Endothelial cell (in vitro differentiated cells): ENCODE measurements around the gene AREL1. TPM values are rescaled to one million over a fixed set of nuclear protein-coding genes. Genes with fewer than 3 reads are reported as not detected.

Source experiments
- DNase-seq: peaks from one replicate; pipeline ENCODE4 v3.0.0; 2021; ENCODE audit warnings: low spot score
- H3K27ac Mint-ChIP-seq: one replicate; pipeline ENCODE4 v1.8.0; 2021; ENCODE audit warnings: mixed read lengths, inconsistent platforms; ENCODE audit not compliant: unreplicated experiment
- H3K27me3 Mint-ChIP-seq: one replicate; pipeline ENCODE4 v1.8.0; 2021; ENCODE audit warnings: mild to moderate bottlenecking, moderate library complexity, mixed read lengths, inconsistent platforms; ENCODE audit not compliant: unreplicated experiment
- H3K36me3 Mint-ChIP-seq: one replicate; pipeline ENCODE4 v1.8.0; 2021; ENCODE audit warnings: mild to moderate bottlenecking, low read depth, mixed read lengths, inconsistent platforms; ENCODE audit not compliant: unreplicated experiment
- H3K4me1 Mint-ChIP-seq: one replicate; pipeline ENCODE4 v1.8.0; 2021; ENCODE audit warnings: mild to moderate bottlenecking, mixed read lengths, inconsistent platforms; ENCODE audit not compliant: unreplicated experiment
- H3K4me3 Mint-ChIP-seq: one replicate; pipeline ENCODE4 v1.8.0; 2021; ENCODE audit warnings: mild to moderate bottlenecking, mixed read lengths, inconsistent platforms; ENCODE audit not compliant: unreplicated experiment
- H3K9me3 Mint-ChIP-seq: one replicate; pipeline ENCODE4 v1.8.0; 2021; ENCODE audit warnings: mixed read lengths, inconsistent platforms; ENCODE audit not compliant: unreplicated experiment
- total RNA-seq: library from RNA; stranded (reverse); fragmentation: NEBNext Ultra II Directional; extraction: Animal tissue kit (Norgen Biotek cat#: 25700); gene quantifications from one replicate; pipeline ENCODE4 v1.2.1, GENCODE V29; 2021; ENCODE audit not compliant: unreplicated experiment
- TF ChIP-seq, protein P1 (sequence below): fragments of 200-600 bp; sonication (generic); IDR thresholded peaks from one replicate; pipeline ENCODE4 v1.5.0; 2021; ENCODE audit warnings: antibody characterized with exemption; ENCODE audit not compliant: unreplicated experiment

AREL1 gene
- total RNA-seq, 1 donor from 2014 or later: 41.6 TPM

DNA sequence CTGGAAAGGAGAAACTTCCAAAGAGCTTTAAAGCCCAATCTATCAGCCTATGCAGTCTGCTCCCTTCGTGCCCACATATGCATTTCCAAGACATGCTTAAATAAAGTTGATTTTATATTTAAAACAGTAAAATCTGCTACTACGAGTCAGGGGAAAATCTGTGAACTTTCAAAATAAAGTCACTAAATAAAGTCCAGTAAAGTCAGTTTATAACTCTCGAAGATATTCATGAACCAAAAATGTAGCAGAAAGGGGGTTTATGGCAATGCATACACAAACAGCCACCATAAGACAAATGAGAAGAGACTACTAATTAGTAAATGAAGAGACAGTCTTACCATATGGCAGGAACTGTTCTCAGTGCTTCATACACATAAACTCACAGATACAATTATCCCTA is 19.7 kb downstream of the AREL1 start:
- Mint-ChIP-seq H3K9me3 (no peaks in the 10 kb centered on the region), H3K4me3 (no peak overlapping the region), H3K27me3 (peaks cover 5% of the 10 kb centered on the region), H3K36me3 (peaks cover 20% of the 10 kb centered on the region), H3K27ac (no peak overlapping the region), H3K4me1 (no peaks in the 10 kb centered on the region)
- TF ChIP-seq, protein P1, sequence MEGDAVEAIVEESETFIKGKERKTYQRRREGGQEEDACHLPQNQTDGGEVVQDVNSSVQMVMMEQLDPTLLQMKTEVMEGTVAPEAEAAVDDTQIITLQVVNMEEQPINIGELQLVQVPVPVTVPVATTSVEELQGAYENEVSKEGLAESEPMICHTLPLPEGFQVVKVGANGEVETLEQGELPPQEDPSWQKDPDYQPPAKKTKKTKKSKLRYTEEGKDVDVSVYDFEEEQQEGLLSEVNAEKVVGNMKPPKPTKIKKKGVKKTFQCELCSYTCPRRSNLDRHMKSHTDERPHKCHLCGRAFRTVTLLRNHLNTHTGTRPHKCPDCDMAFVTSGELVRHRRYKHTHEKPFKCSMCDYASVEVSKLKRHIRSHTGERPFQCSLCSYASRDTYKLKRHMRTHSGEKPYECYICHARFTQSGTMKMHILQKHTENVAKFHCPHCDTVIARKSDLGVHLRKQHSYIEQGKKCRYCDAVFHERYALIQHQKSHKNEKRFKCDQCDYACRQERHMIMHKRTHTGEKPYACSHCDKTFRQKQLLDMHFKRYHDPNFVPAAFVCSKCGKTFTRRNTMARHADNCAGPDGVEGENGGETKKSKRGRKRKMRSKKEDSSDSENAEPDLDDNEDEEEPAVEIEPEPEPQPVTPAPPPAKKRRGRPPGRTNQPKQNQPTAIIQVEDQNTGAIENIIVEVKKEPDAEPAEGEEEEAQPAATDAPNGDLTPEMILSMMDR: no peak
- DNase-seq: no peak

DNA sequence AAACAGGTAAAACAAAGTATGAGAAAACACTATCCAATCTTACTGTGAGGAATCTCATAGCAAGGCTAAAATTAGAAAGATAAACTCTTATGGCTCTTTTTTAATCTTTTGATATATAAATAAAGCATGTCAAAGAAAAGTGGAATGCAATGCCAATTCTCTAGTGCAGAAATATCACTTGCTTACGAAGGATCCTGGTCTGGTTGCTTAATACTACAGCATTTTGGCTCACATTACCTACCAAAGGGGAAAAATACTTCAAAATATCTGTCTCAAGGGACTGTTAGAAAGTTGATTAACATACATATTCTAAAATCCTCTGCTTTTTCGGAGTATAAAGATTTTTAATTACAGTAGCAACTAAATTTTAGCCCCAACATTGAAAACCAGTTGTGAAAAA is 21.4 kb downstream of the AREL1 start:
- Mint-ChIP-seq H3K36me3 (peaks cover 13% of the 10 kb centered on the region), H3K9me3 (no peaks in the 10 kb centered on the region), H3K27me3 (peaks cover 5% of the 10 kb centered on the region), H3K4me3 (no peak overlapping the region), H3K27ac (no peak overlapping the region), H3K4me1 (no peaks in the 10 kb centered on the region)
- DNase-seq: no peak
- TF ChIP-seq, protein P1: no peak

DNA sequence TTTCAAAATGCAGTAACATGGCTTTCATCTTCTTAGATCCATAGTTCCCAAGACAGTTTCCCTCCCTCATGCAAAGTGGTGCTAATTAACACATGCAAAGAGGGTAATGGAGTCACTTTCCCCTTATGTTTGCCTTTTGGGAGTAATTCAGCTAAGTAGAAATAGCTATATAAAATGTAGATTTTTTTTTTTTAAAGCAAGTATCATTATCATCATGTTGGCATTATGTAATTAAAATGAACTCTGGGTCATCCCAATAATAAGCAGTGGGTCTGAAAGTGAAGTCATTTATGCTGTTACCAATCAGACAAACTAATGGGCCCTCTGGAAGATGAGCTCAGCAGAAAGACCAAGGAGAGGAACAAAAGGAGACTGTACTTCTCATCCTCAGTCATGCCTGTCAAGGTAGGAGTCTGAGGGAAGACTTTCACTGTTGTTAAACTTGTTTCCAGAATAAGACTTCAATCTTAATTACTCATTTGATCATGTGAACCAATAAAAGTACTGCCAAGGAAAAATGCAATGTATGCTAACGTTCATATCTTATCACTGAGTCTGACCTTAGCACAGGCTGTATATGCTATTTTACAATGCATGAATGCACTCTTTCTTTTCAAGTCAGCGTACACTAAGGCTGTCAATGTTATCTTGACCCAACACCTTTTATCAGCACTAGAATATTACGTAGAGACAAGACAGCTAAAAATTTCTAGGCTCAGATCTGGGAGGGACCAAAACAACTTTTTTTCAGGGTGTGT is 26.8 kb downstream of the AREL1 start:
- Mint-ChIP-seq H3K4me1 (peaks cover 14% of the 10 kb centered on the region), H3K36me3 (peaks cover 29% of the 10 kb centered on the region), H3K4me3 (no peak overlapping the region), H3K27ac (no peak overlapping the region), H3K27me3 (peaks cover 5% of the 10 kb centered on the region), H3K9me3 (no peaks in the 10 kb centered on the region)
- no peak for DNase-seq
- TF ChIP-seq, protein P1: no peak

DNA sequence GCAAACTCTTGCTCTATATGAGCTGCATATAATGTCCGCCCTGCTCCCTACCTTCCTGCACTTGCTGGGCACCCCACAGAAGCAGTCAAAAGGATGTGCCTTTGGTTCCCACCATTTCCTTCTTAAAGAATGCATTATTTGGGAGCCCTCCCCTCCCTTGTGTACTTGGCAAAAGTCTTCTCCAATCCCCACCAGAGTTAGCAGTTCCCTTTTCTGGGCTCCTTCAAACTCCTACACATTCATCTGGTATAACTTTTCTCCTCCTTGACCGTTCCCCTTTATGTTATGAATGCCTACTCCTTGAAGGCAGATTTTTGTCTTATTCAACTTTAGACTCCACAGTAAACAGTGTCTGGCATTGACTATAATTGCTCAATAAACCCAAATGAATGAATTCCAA is 27.8 kb downstream of the AREL1 start:
- Mint-ChIP-seq H3K27ac (no peak overlapping the region), H3K9me3 (no peaks in the 10 kb centered on the region), H3K36me3 (peaks cover 30% of the 10 kb centered on the region), H3K4me3 (no peak overlapping the region), H3K27me3 (peaks cover 5% of the 10 kb centered on the region), H3K4me1 (peaks cover 14% of the 10 kb centered on the region)
- TF ChIP-seq, protein P1: no peak
- DNase-seq: no peak

GRCh38 chr14:74684434-74684833 is 28.4 kb downstream of the AREL1 start:
- Mint-ChIP-seq H3K27ac (no peak overlapping the region), H3K4me3 (no peak overlapping the region), H3K36me3 (peaks cover 30% of the 10 kb centered on the region), H3K9me3 (no peaks in the 10 kb centered on the region), H3K4me1 (peaks cover 14% of the 10 kb centered on the region), H3K27me3 (peaks cover 5% of the 10 kb centered on the region)
- DNase-seq: no peak
- TF ChIP-seq, protein P1: no peak
